Activated T-helper 2 cell treated with anti-CD3 and anti-CD28 coated beads, Interferon-gamma antibody, Interleukin-2, Interleukin-4, amounts not matched to agents 10 μg/mL and 5 μg/mL and 100 μg/mL, durations not matched to agents 14 hours and 24 hours and 36 hours (primary cell): ENCODE results near the gene RASSF6. TPM values are rescaled to one million over a fixed set of nuclear protein-coding genes. Genes with fewer than 3 reads are reported as not detected.
"Not testable (repeated sequence)": the region's sequence is repeated elsewhere in the genome, so short reads cannot be mapped to it uniquely, and the experiment has no call there.

Experiments
- DNase-seq: peaks from one replicate; pipeline ENCODE4 v3.0.0; 2021; ENCODE audit warnings: low spot score
- H3K27ac Mint-ChIP-seq: one replicate; pipeline ENCODE4 v1.8.0; 2021; ENCODE audit warnings: mixed read lengths
- H3K27me3 Mint-ChIP-seq: one replicate; pipeline ENCODE4 v1.8.0; 2021; ENCODE audit warnings: low read depth, mixed read lengths
- H3K36me3 Mint-ChIP-seq: one replicate; pipeline ENCODE4 v1.8.0; 2021; ENCODE audit warnings: low read depth, mixed read lengths
- H3K4me1 Mint-ChIP-seq: one replicate; pipeline ENCODE4 v1.8.0; 2021; ENCODE audit warnings: low read depth, mixed read lengths
- H3K4me3 Mint-ChIP-seq: one replicate; pipeline ENCODE4 v1.8.0; 2021; ENCODE audit warnings: low read depth, mild to moderate bottlenecking, moderate library complexity, mixed read lengths
- H3K9me3 Mint-ChIP-seq: one replicate; pipeline ENCODE4 v1.8.0; 2021; ENCODE audit warnings: mixed read lengths
- intact Hi-C: fragments of 100-400 bp; cut with micrococcal nuclease; formaldehyde crosslinking; loops from one replicate; pipeline ENCODE4 v1.15.1; 2023
- total RNA-seq: library from RNA; stranded (reverse); gene quantifications from 2 replicates; pipeline ENCODE4 v1.2.3, GENCODE V29; 2022

Gene RASSF6, protein sequence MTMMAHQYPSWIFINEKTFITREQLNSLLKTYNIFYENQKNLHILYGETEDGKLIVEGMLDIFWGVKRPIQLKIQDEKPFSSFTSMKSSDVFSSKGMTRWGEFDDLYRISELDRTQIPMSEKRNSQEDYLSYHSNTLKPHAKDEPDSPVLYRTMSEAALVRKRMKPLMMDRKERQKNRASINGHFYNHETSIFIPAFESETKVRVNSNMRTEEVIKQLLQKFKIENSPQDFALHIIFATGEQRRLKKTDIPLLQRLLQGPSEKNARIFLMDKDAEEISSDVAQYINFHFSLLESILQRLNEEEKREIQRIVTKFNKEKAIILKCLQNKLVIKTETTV
- total RNA-seq, result not detected in 2 replicates

GRCh38 chr4:73620115-73620792, at the start of gene RASSF6:
RASSF6 (minus strand) TSS chr4:73620436; CDS start chr4:73611795, 8,641 bp downstream.
- Mint-ChIP-seq H3K4me1 (peaks cover 1% of the 10 kb centered on the region), H3K27me3 (peaks cover 11% of the 10 kb centered on the region), H3K9me3 (no peaks in the 10 kb centered on the region), H3K27ac (no peak within 1 kb of the TSS), H3K36me3 (no peaks in the 10 kb centered on the region), H3K4me3 (no peak within 1 kb of the TSS)
- DNase-seq, result no peak
- intact Hi-C loops, result no loop called here

DNA sequence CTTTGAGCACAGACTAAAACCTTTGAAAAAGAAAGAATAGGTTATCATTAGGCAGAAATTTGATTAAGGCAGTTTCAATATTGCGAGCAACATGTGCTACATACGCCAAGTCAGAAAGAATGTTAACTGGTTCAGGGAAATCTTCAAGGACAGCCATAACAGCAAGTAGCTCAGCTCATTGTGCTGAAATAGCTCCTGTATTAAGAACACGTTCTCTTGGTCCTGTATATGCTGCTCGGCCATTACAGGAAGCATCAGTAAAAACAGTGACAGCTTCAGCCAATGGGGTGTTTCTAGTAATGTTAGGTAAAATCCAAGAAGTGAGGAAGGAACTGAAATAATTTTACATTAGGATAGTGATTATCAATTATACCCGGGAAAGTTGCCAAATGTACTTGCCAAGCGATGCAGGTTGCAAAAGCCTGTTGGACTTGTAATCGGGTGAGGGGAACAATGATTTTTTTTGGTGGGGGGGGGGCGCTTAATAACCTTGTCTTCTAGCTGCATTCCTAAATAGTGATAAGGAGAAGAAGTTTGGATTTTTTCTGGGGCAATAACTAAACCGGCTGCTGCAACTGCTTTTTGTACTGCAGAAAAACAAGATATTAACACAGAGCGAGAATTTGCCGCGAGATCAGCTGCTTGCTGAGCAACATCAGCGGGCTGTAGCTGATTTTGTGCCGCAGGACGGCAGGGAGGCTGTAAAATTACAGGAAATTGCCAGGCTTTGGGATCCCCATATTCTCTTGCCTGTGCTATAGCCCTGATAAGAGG, 49.4 kb upstream of the RASSF6 start:
- Mint-ChIP-seq H3K4me3 (no peak overlapping the region), H3K27me3 (no peaks in the 10 kb centered on the region), H3K27ac (no peak overlapping the region), H3K36me3 (no peaks in the 10 kb centered on the region), H3K4me1 (no peaks in the 10 kb centered on the region), H3K9me3 (no peaks in the 10 kb centered on the region)
- DNase-seq, result no peak
- intact Hi-C loops, result loop anchor here (10.0 kb wide), 1 partner anchor 345 kb away; no protein-coding TSS in a partner anchor

DNA sequence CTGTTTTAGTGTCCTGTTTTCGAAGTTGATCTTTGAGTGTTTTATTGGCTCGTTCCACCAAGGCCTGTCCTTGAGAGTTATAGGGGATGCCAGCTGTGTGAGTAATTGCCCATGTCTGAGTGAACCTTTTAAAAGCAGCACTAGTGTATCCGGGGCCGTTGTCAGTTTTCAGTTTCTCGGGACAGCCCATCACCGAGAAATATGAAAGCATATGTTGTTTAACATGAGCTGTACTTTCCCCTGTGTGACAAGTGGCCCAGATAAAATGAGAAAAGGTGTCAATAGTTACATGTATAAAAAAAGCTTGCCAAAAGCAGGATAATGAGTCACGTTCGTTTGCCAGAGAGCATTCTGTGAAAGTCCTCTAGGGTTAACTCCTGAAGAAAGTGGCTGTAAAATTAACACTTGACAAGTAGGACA, 48.6 kb upstream of the RASSF6 start:
- Mint-ChIP-seq H3K27ac (no peak overlapping the region), H3K27me3 (no peaks in the 10 kb centered on the region), H3K36me3 (no peaks in the 10 kb centered on the region), H3K4me3 (no peak overlapping the region), H3K9me3 (no peaks in the 10 kb centered on the region), H3K4me1 (no peaks in the 10 kb centered on the region)
- DNase-seq, result no peak
- intact Hi-C loops, result loop anchor here (10.0 kb wide), 1 partner anchor 346 kb away; no protein-coding TSS in a partner anchor

- H3K27me3 Mint-ChIP-seq, H3K9me3 Mint-ChIP-seq, H3K4me1 Mint-ChIP-seq, H3K27ac Mint-ChIP-seq, H3K4me3 Mint-ChIP-seq, H3K36me3 Mint-ChIP-seq, DNase-seq: not testable (repeated sequence)
- intact Hi-C loops, result loop anchor here (10.0 kb wide), 1 partner anchor 349 kb away; no protein-coding TSS in a partner anchor
Observed at GRCh38 chr4:73665924-73666323, 45.7 kb upstream of the RASSF6 start.

DNA sequence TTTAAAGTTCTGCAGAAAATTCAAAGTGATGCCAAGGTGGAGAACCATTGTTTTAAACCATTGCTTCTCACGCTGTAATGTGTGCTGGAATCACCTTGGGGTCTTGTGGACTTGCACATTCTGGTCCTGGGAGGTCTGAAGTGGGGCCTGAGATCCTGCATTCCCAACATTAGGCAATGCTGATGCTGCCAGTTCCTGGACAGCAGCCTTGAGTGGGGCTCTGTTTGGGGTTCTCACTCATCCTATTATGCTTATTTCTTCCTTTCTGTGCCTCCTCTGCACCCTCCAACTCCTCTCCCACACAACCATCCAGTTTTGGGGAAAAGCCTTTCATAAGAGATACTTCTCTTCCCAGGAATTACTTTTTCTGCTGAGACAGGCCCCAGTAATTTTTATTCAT, 44.2 kb upstream of the RASSF6 start:
- no peak for DNase-seq
- no peak overlapping the region for H3K4me3 Mint-ChIP-seq
- intact Hi-C loops, result loop anchor here (5.0 to 10.0 kb wide), 3 partner anchors 73 to 350 kb away; no protein-coding TSS in a partner anchor
- H3K9me3 Mint-ChIP-seq, result no peaks in the 10 kb centered on the region
- H3K36me3 Mint-ChIP-seq, result no peaks in the 10 kb centered on the region
- H3K27ac Mint-ChIP-seq, result no peak overlapping the region
- peaks cover 5% of the 10 kb centered on the region for H3K4me1 Mint-ChIP-seq
- peaks cover 3% of the 10 kb centered on the region for H3K27me3 Mint-ChIP-seq

- DNase-seq, result no peak
- peaks cover 5% of the 10 kb centered on the region for H3K4me1 Mint-ChIP-seq
- intact Hi-C loops, result loop anchor here (5.0 to 10.0 kb wide), 3 partner anchors 74 to 351 kb away; no protein-coding TSS in a partner anchor
- no peak overlapping the region for H3K4me3 Mint-ChIP-seq
- no peaks in the 10 kb centered on the region for H3K36me3 Mint-ChIP-seq
- H3K9me3 Mint-ChIP-seq, result no peaks in the 10 kb centered on the region
- peaks cover 4% of the 10 kb centered on the region for H3K27me3 Mint-ChIP-seq
- H3K27ac Mint-ChIP-seq, result no peak overlapping the region
Observed at GRCh38 chr4:73663576-73663975, 43.3 kb upstream of the RASSF6 start.

DNA sequence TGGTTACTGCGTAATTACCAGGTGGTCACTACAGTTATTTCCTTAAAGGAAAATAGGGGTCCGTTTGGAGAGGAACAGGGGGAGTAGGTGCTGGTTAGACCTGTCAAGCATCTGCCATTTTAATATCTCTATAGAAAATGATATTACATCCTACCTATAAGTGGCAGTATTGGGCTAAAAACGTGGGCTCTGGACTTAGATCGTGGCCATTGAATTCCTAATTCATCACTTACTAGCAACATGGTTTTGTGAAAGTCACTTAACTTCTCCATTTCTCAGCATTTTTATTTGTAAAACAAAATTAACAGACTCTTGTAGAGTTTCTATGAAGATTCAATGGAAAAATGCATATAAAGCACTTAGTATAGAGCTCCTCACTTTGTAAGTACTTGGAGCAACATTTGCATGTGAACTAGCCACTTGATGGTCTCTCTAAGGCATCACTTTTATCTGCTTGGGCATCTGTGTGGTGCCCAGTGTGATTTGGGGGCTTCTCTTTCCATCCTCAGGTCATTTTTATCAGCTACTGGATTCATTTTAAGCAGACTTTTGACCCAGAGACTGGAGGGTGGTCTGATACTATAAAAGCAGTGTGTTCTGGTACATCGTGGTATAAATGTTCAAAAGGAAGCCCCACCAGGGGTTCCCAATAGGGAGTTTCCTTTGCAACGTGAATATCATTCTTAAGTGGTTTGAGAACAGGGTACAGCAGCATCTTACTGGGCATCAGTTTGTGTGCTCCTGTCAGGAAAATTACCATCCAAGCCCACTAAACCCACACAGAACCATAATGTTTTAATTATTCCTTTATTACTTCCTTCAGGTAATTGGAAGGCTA, 42.7 kb upstream of the RASSF6 start:
- H3K4me1 Mint-ChIP-seq, result peaks cover 5% of the 10 kb centered on the region
- no peaks in the 10 kb centered on the region for H3K36me3 Mint-ChIP-seq
- H3K27me3 Mint-ChIP-seq, result peaks cover 4% of the 10 kb centered on the region
- no peak for DNase-seq
- H3K4me3 Mint-ChIP-seq, result no peak overlapping the region
- no peaks in the 10 kb centered on the region for H3K9me3 Mint-ChIP-seq
- no peak overlapping the region for H3K27ac Mint-ChIP-seq
- intact Hi-C loops, result loop anchor here (1.0 to 10.0 kb wide), 5 partner anchors 74 to 471 kb away; no protein-coding TSS in a partner anchor

DNA sequence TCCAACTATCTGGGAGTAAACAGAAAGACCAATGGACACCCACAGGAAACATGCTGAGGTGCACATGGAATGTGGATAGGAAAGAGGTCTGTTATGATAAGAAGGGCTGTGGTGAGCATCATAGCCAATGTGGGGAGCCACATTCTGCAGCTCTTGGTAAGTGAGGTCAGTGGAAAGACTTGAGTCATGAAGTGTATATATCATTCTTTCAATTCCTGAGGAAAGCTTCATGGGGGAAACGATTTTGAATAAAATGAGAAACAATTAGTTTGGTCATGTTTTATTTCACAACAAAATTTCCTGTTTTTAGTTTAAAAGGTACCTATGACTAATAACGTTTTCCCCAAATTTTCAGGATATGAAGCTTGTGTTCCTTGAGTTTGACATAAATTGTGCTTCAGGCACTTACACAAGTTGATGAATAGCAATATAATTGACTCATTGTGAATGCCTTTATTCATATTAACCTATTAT, 41.4 kb upstream of the RASSF6 start:
- no peaks in the 10 kb centered on the region for H3K36me3 Mint-ChIP-seq
- intact Hi-C loops, result loop anchor here (1.0 to 10.0 kb wide), 5 partner anchors 76 to 473 kb away; no protein-coding TSS in a partner anchor
- DNase-seq, result no peak
- H3K4me1 Mint-ChIP-seq, result peaks cover 5% of the 10 kb centered on the region
- H3K27me3 Mint-ChIP-seq, result peaks cover 4% of the 10 kb centered on the region
- H3K4me3 Mint-ChIP-seq, result no peak overlapping the region
- H3K27ac Mint-ChIP-seq, result no peak overlapping the region
- no peaks in the 10 kb centered on the region for H3K9me3 Mint-ChIP-seq

DNA sequence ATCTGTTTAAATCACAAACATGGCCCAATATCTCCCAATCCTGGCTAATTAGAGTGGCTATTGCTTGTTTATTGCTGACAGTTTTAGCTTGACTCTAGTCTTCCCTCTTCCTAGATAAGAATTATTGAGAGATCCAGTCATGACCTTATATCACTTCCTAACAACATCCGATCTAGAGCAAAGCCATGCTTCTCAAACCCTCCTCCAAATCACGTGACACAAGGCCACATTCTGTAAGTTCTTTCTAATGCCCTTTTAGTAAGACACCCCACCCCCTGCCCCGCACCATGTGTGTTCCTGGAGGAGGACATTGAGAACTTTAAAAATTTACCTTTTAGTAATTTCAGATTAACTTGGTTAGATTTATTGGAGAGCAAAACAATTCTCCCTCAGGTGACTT, 40.6 kb upstream of the RASSF6 start:
- no peak for DNase-seq
- intact Hi-C loops, result loop anchor here (5.0 to 10.0 kb wide), 3 partner anchors 76 to 354 kb away; no protein-coding TSS in a partner anchor

DNA sequence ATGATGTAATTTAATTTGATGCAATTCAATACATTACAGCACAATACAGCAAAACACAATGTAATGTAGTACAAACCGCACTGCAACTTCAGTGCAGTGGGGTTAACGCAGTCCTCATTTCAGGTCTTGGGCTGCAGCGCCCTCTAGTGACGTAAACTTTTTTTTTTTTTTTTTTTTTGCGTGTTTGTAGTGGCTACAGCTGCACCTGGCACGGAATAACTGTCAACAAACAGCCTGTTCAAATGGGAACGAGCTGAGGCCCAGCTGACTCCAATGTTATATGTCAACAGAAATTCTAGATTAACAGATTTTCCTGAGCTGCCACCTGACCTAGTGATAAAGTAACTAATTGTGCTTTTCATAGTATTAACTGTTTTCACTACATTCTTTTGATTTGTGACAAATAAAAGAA, 33.5 kb upstream of the RASSF6 start:
- Mint-ChIP-seq H3K4me1 (no peaks in the 10 kb centered on the region), H3K9me3 (no peaks in the 10 kb centered on the region), H3K4me3 (no peak overlapping the region), H3K36me3 (no peaks in the 10 kb centered on the region), H3K27me3 (peaks cover 8% of the 10 kb centered on the region), H3K27ac (no peak overlapping the region)
- intact Hi-C loops, result loop anchor here (2.0 to 5.0 kb wide), 2 partner anchors 51 to 343 kb away; no protein-coding TSS in a partner anchor
- no peak for DNase-seq

More for the DNA sequence above, 40.6 kb upstream of the RASSF6 start:
- H3K36me3 Mint-ChIP-seq, result no peaks in the 10 kb centered on the region
- no peaks in the 10 kb centered on the region for H3K9me3 Mint-ChIP-seq
- peaks cover 4% of the 10 kb centered on the region for H3K27me3 Mint-ChIP-seq
- H3K4me3 Mint-ChIP-seq, result no peak overlapping the region
- peaks cover 5% of the 10 kb centered on the region for H3K4me1 Mint-ChIP-seq
- H3K27ac Mint-ChIP-seq, result no peak overlapping the region

- DNase-seq, result no peak
- intact Hi-C loops, result loop anchor here (5.0 kb wide), 1 partner anchor 48 kb away; no protein-coding TSS in a partner anchor
- Mint-ChIP-seq H3K4me1 (no peaks in the 10 kb centered on the region), H3K9me3 (no peaks in the 10 kb centered on the region), H3K27ac (no peak overlapping the region), H3K27me3 (peaks cover 11% of the 10 kb centered on the region), H3K36me3 (no peaks in the 10 kb centered on the region), H3K4me3 (no peak overlapping the region)
Observed at GRCh38 chr4:73650250-73650649, 30.0 kb upstream of the RASSF6 start.
